HS-5 (cell line): ENCODE measurements around the gene ADSL.
"Not testable (repeated sequence)": the region's sequence is repeated elsewhere in the genome, so short reads cannot be mapped to it uniquely, and the experiment has no call there.

ENCODE experiments used
- DNase-seq: peaks from one replicate; pipeline ENCODE4 v3.0.0-alpha.2; 2012; ENCODE audit warnings: low read depth

The ADSL gene

DNA sequence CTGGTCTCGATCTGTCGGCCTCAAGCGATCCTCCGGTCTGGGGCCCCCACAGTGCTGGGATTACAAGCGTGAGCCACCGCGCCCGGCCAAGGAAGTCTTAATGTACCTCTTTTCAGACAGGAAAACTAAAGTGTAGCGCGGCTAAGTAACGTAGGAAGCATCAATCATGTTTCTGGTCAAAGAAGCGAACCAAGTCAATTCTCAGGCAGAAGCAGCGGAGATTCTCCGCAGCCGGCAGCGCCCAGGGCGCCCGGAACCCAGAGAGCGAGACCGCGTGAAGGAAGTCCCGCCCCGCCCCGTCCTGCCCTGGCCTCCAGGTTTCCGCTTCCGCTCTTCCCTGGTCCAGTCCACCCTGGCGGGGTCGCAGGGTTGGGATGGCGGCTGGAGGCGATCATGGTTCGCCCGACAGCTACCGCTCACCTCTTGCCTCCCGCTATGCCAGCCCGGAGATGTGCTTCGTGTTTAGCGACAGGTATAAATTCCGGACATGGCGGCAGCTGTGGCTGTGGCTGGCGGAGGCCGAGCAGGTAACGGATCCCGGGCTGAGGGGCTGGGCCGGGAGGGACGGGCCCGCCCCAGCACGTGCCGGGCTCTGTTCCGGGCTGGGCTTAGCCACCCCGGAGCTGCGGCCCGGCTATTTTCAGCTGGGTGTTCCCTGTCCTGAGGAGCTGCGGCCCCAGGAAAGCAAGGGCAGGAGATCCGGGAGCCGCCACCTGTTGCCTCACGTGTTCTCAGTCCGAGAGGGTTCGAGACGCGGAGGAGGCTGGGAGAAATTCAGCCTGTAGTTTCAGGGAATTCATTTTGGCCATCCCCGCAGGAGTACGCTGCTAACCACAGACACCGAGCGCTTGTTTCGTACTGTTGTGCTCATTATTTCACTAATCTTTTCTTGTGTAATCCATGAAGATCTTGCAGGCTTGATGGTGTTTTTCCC is at the start of gene ADSL:
TSS of gene ADSL (plus strand) at position 316 of the 934 bp plus-strand sequence. CDS start at position 375, 59 bp downstream.
- peak; percentile 59 for DNase-seq

DNA sequence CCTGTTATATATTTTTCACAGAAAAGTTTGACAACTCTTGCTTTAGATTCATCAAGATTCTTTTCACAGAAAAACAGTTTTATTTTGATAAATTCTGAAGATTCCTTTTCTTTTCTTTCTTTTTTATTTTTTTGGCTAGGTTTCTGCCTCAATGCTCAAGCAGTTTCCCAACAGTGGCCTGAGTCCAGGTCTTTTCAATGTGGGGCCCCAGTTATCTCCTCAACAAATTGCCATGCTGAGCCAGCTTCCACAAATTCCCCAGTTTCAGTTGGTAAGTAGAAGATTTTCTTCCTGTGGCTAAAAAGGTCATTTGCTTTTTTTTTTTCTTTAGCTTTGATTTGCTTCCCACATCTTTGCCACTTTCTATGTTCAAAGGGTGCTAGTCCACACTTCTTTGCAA is 46.0 kb upstream of the ADSL start:
- DNase-seq: no peak

DNA sequence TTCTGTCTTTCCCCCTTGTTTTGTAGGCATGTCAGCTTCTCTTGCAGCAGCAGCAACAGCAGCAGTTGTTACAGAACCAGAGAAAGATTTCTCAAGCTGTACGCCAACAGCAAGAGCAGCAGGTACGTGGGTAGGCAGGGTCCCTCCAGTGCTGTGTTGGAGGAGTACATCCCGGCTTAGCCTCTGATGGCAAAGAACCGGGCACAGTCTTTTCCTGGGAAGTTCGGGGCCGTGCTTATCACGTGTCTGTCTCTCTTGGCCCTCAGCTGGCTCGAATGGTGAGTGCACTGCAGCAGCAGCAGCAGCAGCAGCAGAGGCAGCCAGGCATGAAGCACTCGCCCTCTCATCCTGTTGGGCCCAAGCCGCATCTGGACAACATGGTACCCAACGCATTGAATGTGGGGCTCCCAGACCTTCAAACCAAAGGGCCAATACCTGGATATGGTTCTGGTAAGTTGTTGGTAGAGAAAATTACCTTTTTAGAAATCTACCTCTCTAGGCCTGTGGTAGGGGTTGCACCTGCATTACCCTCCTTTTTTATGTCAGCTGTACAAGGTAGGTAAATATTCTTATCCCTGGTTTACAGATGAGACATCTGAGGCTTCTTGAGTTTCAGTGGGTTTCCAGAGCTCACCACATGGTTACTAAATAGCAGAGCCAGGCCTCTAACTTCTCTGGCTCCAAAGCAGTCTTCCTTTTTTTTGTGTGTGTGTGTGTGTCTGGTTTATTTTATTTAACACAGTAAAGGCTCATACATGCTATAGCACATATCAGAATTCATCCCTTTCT is 45.2 kb upstream of the ADSL start:
- DNase-seq: no peak

DNA sequence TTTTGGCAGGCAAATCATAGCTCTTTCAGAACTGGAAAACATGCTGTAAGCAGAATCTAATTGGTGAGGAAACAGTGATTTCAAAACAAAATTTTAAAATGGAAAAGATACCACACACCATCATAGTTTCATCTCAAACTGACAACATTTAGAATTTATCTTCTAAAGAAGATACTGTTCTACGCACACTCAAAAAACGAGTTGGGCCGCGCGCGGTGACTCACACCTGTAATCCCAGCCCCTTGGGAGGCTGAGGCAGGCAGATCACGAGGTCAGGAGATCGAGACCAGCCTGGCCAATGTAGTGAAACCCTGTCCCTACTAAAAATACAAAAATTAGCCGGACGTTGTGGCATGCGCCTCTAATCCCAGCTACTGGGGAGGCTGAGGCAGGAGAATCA is 44.2 kb upstream of the ADSL start:
- no peak for DNase-seq

DNA sequence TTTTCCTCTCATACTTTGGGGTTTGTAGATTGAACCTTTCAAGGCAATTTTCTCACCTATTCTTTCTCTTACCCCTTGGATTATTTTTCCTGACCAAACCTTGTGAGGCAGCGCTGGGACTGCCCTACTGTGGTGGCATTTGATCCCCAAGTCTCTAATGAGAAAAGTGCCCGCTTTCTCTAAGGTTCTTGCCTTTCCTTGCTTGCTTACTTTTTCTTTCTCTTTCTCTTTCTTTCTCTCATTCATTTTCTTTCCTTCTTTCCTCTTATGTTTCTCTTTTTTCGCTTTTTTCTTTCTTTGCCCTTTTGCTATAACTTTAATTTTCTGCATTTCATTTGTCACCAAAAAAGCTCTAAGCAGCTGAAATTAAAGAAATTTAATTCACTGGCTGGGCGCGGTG is 40.7 kb upstream of the ADSL start:
- DNase-seq: no peak

DNA sequence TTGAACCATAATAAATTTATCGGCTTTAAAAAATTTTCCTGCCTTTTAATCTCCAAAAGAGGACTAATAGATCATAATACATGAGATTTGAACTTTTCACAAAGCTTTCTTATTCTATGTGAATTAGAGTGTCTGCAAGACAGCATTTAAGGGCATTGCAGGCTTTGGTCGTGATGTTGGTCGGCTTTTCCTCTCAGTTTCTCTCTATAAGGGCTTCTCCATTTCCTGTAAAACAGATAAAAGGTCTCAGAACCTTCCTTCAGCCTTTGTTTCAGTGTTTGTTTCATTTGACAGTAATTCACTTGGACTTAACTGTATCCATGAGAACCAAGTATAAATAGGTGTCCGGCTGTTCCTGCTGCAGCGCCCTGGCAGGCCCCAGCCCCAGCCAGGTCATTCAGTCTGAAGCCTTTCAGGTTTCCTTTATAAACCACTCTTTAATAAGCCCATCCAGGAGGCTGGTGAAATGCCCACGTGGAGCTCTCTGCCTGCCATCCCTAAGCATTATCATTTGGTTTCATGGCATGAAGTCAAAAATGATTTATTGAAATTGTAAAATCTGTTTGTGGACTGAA is 37.2 kb upstream of the ADSL start:
- DNase-seq: no peak

DNA sequence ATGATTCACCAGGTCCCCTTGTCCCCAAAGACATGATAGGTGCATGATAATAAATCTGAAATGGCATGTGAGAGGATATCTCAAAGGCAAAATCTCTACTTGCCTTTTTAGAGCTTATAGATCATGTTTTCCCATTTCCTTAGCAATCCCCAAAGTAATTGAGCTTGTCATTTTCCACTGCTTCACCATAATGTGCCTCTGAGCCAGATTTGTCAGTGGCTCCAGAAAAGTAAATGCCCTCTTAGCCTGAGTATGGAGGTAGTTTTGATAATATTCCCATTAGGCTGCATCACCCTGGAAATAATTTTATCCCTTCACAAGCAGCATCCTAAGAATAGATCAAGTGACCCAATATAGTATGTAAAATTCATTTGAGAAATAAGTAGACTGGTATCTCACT is 36.7 kb upstream of the ADSL start:
- no peak for DNase-seq

DNA sequence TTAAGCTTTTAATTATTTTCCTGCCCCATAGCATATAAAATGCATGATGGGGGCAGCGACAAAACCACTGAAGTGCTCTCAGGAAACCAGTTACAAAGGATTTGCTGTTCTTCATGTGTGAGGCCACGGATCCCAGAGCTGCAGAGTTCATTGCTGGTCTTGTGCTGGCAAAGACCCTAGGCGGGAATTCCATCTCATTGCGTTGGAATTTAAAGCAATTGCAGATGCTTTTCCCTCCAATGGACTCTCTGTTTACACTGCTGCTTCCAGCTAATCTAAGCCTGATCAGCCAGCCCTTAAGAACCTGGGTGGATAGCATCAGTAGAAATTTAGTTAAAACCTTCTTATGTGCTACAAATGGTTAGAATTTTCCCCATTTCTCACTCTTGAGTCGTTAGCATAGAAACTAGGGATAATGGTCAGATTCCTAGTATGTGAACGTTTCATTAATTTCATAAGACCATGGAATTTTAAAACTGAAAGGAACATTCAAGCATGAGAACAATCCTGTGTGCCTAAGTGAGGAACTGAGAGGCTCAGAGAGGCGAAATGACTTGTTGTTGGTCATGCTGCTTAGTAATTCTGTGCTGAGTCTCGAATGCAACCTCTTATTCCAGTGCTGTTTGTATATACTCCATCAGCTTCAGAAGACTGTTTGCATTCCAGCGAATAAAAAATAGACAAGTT is 36.1 kb upstream of the ADSL start:
- peak; percentile 83 for DNase-seq

DNA sequence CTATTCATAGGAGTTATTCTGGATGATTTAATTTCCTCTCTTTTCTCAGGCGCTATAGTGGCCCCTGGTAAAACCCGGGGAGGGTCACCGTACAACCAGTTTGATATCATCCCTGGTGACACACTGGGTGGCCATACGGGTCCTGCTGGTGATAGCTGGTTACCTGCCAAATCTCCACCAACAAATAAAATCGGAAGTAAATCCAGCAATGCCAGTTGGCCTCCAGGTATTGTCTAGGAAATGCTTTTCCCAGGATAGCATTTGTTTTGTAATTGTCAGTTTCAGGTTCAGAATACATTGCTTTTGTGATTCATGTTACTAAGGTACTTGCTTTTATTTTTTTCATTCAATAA is 35.6 kb upstream of the ADSL start:
- DNase-seq: no peak

DNA sequence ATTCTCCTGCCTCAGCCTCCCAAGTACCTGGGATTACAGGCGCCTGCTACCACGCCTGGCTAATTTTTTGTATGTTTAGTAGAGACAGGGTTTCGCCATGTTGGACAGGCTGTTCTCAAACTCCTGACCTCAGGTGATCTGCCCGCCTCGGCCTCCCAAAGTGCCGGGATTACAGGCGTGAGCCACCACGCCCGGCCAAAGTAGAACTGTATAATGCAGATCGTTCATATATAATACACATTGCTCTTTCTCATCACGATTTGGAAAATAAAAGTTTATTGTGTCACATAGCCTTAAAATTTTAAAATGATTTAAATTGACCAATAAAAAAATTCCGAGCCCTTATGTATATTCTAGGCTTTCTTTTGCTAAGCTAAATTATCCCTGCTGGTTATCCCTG is 34.7 kb upstream of the ADSL start:
- DNase-seq: not testable (repeated sequence)

DNA sequence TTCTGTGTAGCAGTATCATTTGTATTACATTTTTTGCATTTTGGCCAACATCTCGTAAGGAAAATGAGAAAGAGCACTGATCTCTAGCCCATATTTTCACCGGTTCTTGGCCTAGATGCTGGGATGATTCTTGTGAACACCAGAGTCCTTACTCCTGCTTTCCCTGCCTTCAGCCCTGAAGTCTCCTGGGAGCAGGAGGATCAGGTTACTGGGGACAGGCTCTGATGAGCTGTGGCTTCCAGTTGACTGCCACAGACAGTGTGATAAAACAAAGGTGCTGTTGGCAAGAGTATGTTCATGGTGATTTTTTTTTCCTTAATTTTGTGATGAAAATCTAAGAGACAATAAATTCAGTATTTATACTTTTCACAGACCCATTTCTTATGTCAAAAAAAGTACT is 34.2 kb upstream of the ADSL start:
- DNase-seq: no peak

DNA sequence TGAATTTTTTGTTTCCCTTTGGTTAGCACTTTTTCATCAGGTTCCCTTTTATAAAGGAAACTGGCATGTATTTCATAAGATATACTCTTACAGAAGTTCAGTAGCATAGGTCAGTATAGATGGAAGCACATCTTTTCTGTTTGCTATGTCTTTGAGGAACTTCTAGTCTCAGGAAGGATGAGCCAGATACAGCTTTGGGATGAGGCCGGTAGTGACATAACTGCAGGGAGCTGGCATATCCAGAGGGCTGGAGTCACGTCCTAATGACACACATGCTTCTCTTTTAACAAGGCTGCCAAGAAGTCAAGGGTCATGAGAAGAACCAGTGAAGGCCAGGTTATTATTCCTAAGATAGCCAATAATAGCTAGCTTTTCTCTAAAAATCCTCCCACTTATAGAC is 33.3 kb upstream of the ADSL start:
- no peak for DNase-seq

DNA sequence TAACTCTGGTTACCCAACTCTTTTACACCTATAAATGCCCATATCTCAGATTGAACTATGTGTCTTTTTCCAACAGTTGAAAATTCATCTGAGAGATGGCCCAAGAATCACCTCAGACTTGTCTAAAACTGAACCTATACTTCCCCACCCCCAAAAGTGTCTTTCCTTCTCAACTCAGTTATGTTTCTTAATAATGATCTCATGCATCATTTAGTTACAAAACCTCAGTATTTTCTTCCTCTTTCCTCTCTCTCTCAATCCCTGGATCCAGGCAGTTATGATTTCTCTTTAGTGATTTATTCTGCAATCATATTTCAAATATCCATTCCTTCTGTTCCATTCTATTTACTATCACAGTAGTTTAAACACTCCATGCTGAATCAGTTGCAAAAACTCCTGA is 32.3 kb upstream of the ADSL start:
- DNase-seq: no peak

DNA sequence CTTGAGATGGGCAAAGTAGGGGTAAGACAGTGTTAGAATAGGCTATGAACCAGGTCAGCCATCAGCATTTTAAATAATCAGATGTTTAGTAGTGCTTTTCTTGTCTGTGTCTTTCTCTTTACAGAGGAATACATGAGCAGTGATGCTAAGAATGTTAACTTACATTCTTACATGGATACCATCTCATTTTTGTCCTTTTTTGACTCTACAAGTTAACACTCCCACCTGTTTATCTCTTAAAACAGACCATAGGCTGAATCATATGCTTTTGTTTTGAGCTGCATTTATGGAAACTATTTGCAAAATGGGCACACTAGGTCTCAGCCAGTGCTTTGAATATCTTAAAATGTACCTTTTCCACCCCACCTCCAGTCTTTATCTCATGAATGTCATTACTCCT is 25.6 kb upstream of the ADSL start:
- no peak for DNase-seq

DNA sequence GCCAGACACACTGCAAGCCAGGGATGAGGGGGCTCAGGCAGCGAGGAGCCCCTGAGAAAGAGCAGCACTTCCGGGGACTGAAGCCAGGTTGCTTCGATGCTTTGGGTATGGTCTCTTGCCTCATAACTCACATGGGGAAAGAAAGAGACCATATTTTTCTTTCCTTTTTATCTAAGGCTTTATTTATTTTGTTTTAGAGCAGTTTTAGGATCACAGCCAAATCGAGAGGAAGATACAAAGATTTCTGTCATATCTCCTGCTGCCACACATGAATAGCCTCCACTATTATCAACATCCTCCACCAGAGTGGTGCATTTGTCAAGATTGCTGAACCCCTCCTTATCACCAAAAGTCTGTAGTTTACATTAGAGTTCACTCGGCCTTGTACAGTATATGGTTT is 24.3 kb upstream of the ADSL start:
- no peak for DNase-seq

DNA sequence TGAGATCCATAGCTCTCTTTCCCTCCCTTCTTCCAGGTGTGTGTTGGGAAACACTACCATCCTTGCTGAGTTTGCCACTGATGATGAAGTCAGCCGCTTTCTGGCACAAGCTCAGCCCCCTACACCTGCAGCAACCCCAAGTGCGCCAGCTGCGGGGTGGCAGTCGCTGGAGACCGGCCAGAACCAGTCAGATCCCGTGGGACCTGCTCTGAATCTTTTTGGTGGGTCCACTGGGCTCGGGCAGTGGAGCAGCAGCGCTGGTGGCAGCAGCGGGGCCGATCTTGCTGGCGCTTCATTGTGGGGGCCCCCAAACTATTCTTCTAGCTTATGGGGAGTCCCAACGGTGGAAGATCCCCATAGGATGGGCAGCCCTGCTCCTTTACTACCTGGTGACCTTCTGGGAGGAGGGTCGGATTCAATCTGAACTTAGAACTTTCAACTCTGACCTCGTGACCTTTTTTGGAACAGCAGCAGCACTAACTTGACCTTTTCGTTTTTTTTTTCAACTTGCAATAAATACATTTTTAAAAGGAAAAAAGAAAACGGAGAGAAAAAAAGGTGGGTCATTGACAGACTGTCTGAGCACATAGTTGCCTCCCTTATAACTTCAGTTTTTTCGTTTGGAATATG is 23.4 kb upstream of the ADSL start:
- DNase-seq: no peak

DNA sequence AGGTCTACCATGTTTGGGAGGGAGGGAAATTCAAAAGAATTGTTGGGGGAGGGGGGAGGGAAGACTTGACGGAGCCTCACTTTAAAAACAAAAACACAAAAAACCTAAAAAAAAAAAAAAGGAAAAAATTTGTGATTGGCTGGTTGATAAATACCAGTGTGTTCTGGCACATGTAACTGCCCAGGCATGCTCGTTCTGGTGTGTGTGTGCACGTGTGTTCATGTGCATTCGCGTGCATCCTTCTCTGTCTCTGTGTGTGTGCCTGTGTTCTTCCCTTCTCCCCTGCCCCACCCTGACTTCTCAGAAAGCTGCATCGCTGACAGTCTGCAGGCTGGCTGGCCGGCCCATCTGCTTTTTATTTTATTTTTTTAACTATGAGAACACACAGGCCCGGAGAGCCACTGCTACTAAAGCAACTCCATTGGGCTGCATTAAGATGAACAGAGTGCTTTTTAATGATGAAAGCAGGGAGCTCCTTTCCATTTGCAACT is 22.6 kb upstream of the ADSL start:
- no peak for DNase-seq

DNA sequence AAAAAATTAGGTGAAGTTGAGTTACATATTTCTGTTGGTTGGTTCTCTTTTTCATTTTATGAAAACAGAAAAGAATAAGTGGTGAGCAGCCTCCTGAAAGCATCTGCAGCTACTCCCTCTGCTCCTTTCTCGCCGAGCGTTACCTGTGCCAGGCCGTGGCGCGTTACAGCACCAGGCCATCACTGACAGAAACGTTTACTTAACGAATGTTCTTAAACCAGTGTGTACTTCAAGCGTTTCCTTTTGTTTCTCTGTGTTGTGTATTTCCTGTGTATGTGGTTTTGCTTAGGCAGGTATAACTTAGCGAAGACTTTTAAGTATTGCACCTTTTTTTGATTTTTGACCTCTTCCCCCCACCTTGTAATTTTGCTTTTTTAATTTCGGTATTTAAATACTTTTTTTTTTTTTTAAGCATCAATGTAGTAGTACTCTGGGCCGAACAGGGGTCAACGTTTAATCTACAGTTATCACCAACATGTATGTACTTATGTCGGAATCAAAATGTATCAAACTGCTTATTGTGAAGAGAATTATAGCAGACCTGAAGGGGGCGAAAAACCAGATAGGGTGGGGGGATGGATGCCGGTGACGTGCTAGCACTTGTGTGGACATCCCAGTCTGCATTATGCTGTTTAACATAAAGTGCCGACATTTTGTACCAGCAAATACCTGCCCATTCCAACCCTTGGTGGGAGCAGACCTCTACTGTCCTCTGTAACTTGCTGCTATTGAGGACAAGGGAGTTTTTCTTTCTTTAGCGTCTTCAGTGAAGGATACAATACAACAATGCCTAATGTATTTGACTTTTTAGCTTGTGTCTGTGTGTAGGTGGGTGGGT is 21.6 kb upstream of the ADSL start:
- DNase-seq: no peak

DNA sequence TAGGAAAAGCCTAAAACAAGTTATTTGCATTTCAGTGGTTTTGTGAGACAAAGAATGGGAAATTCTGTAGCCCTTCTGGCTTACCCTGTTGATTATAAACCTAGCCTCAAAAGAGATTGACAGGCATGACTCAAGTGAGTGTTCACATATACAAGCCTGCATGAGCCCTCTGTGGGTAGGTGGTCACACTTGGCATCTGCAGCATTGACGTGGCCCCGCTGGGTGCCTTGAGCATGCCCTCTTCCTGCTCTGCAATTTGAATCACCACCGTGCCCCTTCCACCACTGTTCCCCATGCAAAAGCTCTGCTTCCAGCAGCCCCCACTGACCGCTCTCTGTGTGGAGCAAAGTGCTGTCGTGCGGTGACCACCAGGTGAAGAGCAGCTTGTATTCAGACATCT is 21.0 kb upstream of the ADSL start:
- DNase-seq: no peak

DNA sequence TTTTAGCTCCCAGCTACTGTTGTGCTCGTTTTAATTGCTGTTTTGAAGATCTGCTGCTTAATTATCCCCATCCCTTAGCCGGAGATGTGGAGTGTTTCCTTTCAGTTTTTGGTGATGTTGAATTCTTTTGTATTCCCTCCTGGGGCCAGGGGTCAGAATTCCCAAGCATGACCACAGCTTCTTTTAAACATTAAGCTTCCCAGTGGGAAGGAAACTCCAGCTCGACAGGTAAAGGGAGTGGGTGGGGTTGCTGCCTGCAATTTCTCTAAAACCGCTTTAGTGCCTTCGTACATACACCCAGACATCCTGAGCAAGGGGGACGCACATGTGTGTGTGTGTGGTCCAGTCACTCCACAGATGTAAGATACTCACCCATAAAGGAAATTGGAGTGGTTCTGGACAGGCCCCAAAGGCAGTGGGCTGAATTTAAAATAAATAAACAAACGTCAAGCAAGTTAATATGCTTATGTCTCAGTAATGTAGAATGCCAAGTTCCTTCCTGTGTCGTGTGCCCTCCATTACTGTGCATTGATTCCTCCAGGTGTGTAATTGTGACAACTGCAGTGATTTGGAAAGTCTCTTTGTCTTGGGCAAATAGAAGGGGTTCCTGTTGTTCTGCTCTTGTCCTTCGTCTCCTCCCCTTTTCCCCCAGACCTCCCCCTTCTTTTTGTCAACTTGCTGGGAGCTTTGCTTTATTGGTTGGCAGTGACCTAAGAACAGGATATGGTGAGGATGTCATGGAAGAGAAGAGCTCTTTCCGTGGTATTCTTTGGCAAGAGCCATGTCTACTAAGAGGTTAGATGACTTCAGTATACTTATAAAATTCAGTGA is 19.2 kb upstream of the ADSL start:
- DNase-seq: no peak
